Hepatocyte (in vitro differentiated cells): ENCODE results near the gene STX7.

Experiments
- CTCF ChIP-seq: fragments of 200-600 bp; sonication (generic); IDR thresholded peaks from 2 replicates; pipeline ENCODE4 v1.5.1; 2016; ENCODE audit warnings: antibody characterized with exemption, mild to moderate bottlenecking; ENCODE audit not compliant: poor library complexity
- EZH2 ChIP-seq: fragments of 200-600 bp; sonication (generic); IDR thresholded peaks from 2 replicates; pipeline ENCODE4 v1.6.1; 2016; ENCODE audit warnings: antibody characterized with exemption, mild to moderate bottlenecking, borderline replicate concordance

- TF ChIP-seq CTCF (no peak), EZH2 (no peak)
These were observed 23.5 kb downstream of the STX7 start for GRCh38 chr6:132489376-132489775.
